Stomach (tissue), 9 donors: Measurements from ENCODE around the gene NBPF1. TPM values are rescaled to one million over a fixed set of nuclear protein-coding genes. Genes with fewer than 3 reads are reported as not detected.
"Not testable (repeated sequence)": the region's sequence is repeated elsewhere in the genome, so short reads cannot be mapped to it uniquely, and the experiment has no call there.

Experiments
- DNase-seq, 2 donors: peaks; one replicate each; pipeline versions ENCODE4 v3.0.0 to v3.0.0-alpha.2; 2013 to 2019
- H3K27ac ChIP-seq, 5 donors: fragments of 200-600 bp in 4 of 5; sonication (generic) in 4 of 5; one replicate each; pipeline ENCODE4 v1.5.1; 2013 to 2019; ENCODE audit warnings: mild to moderate bottlenecking in 1 of 5, moderate library complexity in 1 of 5
- H3K27me3 ChIP-seq, 3 donors: fragments of 200-600 bp; sonication (generic); one replicate each; pipeline ENCODE4 v1.5.1; 2017 to 2019; ENCODE audit warnings: mixed run types in 1 of 3
- H3K36me3 ChIP-seq, 4 donors: fragments of 200-600 bp; sonication (generic); 1 replicate in 3 of 4; 2 replicates in 1 of 4; pipeline ENCODE4 v1.5.1; 2016 to 2019
- H3K4me1 ChIP-seq, 4 donors: fragments of 200-600 bp; sonication (generic); one replicate each; pipeline ENCODE4 v1.5.1; 2016 to 2019
- H3K4me3 ChIP-seq, 4 donors: fragments of 200-600 bp; sonication (generic) in 3 of 4; one replicate each; pipeline ENCODE4 v1.5.1; 2016 to 2019; ENCODE audit warnings: mild to moderate bottlenecking in 1 of 4
- H3K9me3 ChIP-seq, 4 donors: fragments of 200-600 bp; sonication (generic); one replicate each; pipeline ENCODE4 v1.5.1; 2016 to 2019
- WGBS, 5 donors: extraction: QIAGEN DNeasy Blood & Tissue Kit in 3 of 5; methylation state at CpG; one replicate each; pipeline versions ENCODE4 v1.1.5 to v1.1.7; 2013 to 2018; 5-methylcytosine and 5-hydroxymethylcytosine counted together
- intact Hi-C: fragments of 100-400 bp; cut with DNase I; formaldehyde crosslinking; loops from one replicate; pipeline ENCODE4 v1.15.1; 2023; ENCODE audit warnings: low total_unique reads
- polyA plus RNA-seq, 3 donors: library from polyadenylated mRNA; stranded (reverse); fragments of 200-250 nt; gene quantifications; one replicate each; pipeline ENCODE4 v1.2.3, GENCODE V29; 2013
- total RNA-seq, 5 donors: library from RNA; depleted of rRNA; stranded (reverse); fragments of >200 nt; gene quantifications; one replicate each; pipeline versions ENCODE4 v1.1.0 to v1.2.3, GENCODE V29; 2014 to 2016
- donor health status: healthy with polysubstance abuse.
- donor health status: Bipolar disorder and iron deficiency.
- donor health status: healthy.

NBPF1 gene
- total and polyA plus RNA-seq, 8 donors, result 3.3 to 66.6 (median 23.8) TPM

DNA sequence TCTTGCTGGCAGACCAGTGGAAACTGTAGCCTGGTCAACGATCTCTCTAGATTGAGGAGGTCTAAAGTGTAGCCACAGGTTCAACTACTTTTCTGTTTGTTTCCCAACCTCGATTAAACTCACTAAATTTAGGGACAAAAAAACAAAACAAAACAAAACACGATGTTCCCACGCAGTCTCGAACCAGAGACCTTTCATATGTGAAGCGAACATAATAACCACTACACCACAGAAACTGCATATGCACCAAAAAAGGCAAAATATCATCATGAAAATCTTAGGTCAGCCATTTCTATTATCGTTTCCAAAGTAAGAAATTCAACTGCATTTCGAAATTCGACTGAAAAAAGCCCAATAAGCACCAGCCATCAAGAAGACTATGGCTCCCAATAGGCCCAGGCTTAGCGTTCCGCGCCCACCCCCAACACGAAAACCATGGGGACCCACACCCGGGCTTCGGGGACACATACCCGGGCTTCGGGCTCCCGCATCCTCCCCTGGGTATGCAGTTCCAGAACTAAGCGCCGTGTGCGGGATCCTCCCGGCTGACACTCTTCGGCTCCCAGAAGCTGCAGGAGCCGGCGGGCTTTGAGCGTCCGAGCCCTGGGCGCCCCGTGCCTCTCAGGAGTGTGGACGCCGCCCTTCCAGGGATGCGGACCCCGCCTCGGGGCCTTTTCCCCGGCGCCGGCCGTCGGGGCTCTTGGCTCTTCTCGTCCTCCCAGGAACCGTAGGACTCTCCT is 65.7 kb downstream of the NBPF1 start:
- intact Hi-C loops, H3K4me3 ChIP-seq, H3K9me3 ChIP-seq, H3K27me3 ChIP-seq, H3K36me3 ChIP-seq, H3K27ac ChIP-seq, DNase-seq, H3K4me1 ChIP-seq: not testable (repeated sequence)
- WGBS, 5 donors, result 42 to 80% (median 57%) methylated on average over 2 to 26 of the region's 41 CpGs; no CpG with 5 or more reads in 1 of the 5 donors

DNA sequence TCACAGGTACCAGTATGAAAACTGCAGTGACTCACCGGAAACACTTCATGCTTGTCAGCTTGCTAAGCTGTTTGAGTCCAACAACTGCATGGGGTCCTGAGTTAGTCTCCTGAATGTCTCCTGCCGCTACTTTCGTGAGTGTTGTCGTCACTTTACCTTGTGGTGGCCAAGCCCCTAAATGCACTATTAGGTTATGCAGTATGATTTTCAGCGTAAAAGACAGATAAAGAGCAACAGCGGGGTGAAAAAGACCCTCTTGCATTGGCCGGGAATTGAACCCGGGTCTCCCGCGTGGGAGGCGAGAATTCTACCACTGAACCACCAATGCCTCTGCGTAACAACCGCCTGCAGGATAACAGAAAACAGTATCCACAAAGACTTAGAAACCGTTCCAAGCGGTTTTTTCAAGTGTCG is 67.7 kb downstream of the NBPF1 start:
- intact Hi-C loops, DNase-seq, H3K27ac ChIP-seq, H3K27me3 ChIP-seq, H3K36me3 ChIP-seq, H3K9me3 ChIP-seq, H3K4me1 ChIP-seq, H3K4me3 ChIP-seq: not testable (repeated sequence)
- 37 to 54% (median 40%) methylated on average over 12 of the region's 16 CpGs for WGBS, 5 donors

DNA sequence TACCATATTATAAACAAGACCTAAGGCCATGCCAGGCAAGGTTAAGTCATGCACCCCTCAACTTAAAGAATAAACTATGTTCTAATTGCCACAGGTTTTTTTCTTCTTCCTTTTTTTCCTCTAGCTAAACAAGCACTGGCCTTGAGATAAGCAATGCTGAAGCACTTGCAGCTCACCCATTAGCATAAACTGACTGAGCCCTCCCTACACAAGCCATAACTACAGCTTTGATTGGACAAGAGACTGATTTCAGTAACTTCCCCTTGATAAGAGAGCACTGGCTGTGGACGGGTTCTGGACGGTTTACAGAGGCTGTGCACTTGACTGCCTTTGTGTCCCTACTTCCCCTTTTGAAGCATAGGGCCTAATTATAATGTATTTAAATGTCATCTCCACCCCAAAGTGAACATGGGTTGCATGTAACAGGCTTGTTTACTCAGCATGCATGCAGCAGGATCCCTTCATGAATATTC is 72.9 kb downstream of the NBPF1 start:
- intact Hi-C loops, H3K4me3 ChIP-seq, H3K27ac ChIP-seq, H3K36me3 ChIP-seq, H3K4me1 ChIP-seq, H3K9me3 ChIP-seq: not testable (repeated sequence)
- DNase-seq, result peak in 1 of 2 donors; percentile 42
- peaks cover 0 to 20% (median 6%) of the 10 kb centered on the region in 3 donors for H3K27me3 ChIP-seq
- WGBS, 5 donors, result 4 to 20% (median 18%) methylated on average over 1 to 2 of the region's 2 CpGs; no CpG with 5 or more reads in 2 of the 5 donors

DNA sequence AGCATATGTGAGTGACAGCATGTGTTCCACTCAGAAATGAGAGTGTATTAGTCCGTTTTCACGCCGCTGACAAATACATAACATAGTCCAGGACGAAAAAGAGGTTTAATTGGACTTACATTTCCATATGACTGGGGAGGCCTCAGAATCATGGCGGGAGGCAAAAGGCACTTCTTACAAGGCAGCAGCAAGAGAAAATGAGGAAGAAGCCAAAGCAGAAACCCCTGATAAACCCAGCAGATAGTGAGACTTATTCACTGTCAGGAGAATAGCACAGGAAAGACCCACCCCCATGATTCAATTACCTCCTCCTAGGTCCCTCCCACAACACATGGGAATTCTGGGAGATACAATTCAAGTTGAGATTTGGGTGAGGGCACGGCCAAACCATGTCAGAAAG is 75.8 kb downstream of the NBPF1 start:
- H3K27ac ChIP-seq, H3K4me3 ChIP-seq, intact Hi-C loops, H3K9me3 ChIP-seq, DNase-seq, H3K36me3 ChIP-seq: not testable (repeated sequence)
- peaks cover 5 to 13% (median 8%) of the 10 kb centered on the region in 4 donors for H3K4me1 ChIP-seq
- H3K27me3 ChIP-seq, result peaks cover 0 to 35% (median 18%) of the 10 kb centered on the region in 3 donors
- WGBS, 5 donors, result 74 to 94% (median 83%) methylated on average over 2 to 5 of the region's 6 CpGs

- DNase-seq, H3K27ac ChIP-seq, H3K4me3 ChIP-seq, H3K36me3 ChIP-seq, intact Hi-C loops, H3K9me3 ChIP-seq: not testable (repeated sequence)
- 82 to 86% (median 84%) methylated on average over 14 to 15 of the region's 15 CpGs for WGBS, 5 donors
- H3K27me3 ChIP-seq, result peaks cover 0 to 43% (median 23%) of the 10 kb centered on the region in 3 donors
- H3K4me1 ChIP-seq, result peaks cover 5 to 13% (median 8%) of the 10 kb centered on the region in 4 donors
Observed at GRCh38 chr1:16536796-16537195, 76.6 kb downstream of the NBPF1 start.

DNA sequence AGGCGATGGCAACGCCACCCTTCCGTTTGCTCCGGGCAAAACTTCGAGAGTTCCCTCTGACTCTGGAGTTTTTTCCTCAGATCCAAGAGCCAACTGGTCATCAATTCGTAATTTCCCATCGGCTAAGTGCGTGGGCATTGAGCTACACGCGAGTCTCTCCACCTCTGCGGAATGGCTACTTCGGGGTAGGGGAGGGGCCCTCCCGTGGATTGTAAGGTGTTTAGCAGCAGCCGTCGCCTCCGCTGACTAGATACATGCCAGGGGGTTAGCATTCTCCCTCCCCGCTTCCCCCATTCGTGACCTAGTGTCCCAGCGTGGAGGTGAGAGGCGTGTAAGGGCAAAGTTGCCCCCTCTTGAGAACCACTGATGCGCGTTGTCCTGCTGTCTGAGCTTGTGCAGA is 77.5 kb downstream of the NBPF1 start:
- intact Hi-C loops, H3K27ac ChIP-seq, H3K9me3 ChIP-seq, DNase-seq, H3K36me3 ChIP-seq: not testable (repeated sequence)
- 53 to 75% (median 69%) methylated on average over 13 to 22 of the region's 22 CpGs for WGBS, 5 donors
- Histone ChIP-seq H3K4me3 (peak overlapping the region in 1 of 4 donors; percentile 39), H3K4me1 (peaks cover 5 to 13% (median 8%) of the 10 kb centered on the region in 4 donors), H3K27me3 (peaks cover 0 to 50% (median 23%) of the 10 kb centered on the region in 3 donors)

- peak in 1 of 2 donors; percentile 31 for DNase-seq
- peaks cover 5 to 13% (median 8%) of the 10 kb centered on the region in 4 donors for H3K4me1 ChIP-seq
- H3K4me3 ChIP-seq, result peak overlapping the region in 3 of 4 donors; percentile 3 to 39 (median 7)
- H3K27ac ChIP-seq, H3K36me3 ChIP-seq, H3K9me3 ChIP-seq, intact Hi-C loops: not testable (repeated sequence)
- peaks cover 0 to 50% (median 23%) of the 10 kb centered on the region in 3 donors for H3K27me3 ChIP-seq
- WGBS, 5 donors, result 15 to 52% (median 30%) methylated on average over 17 to 34 of the region's 34 CpGs
Observed at GRCh38 chr1:16535487-16535886, 77.9 kb downstream of the NBPF1 start.

DNA sequence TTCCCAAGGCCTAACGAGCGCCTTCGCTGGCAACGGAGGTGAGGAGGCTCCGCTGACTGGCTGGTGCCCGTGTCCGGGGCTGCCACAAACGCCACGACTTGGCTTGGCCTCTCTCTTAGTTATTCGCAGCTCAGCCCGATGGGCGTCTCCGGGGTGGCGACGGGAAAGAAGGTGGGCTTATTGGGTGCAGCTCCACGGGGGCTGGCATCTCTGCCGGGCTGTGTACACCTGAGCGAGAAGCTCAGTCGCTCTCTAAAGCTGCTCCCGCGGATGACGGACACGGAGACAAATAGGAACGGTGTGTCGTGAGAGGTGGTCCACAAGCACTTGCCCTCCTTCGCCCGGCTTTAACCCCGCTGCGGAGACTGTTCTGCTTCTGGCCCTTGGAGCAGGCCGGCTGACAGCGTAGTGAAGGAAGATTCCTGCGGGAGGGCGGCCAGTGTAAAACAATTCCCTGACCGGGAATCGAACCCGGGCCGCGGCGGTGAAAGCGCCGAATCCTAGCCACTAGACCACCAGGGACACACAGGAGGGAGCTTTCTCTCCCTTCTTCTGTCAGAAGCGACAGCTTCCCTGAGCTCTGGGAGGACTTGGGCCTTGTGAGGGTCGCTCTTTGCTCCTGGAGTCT is 78.4 kb downstream of the NBPF1 start:
- Histone ChIP-seq H3K4me1 (peaks cover 5 to 13% (median 8%) of the 10 kb centered on the region in 4 donors), H3K4me3 (peak overlapping the region in 3 of 4 donors; percentile 3 to 39 (median 7)), H3K27me3 (peaks cover 0 to 50% (median 23%) of the 10 kb centered on the region in 3 donors)
- H3K36me3 ChIP-seq, H3K27ac ChIP-seq, intact Hi-C loops, H3K9me3 ChIP-seq: not testable (repeated sequence)
- DNase-seq, result peak in 1 of 2 donors; percentile 55
- 9 to 33% (median 18%) methylated on average over 21 to 34 of the region's 43 CpGs for WGBS, 5 donors

- peak overlapping the region in 2 of 4 donors; percentile 7 to 39 for H3K4me3 ChIP-seq
- DNase-seq, H3K9me3 ChIP-seq, H3K27ac ChIP-seq, intact Hi-C loops, H3K36me3 ChIP-seq: not testable (repeated sequence)
- peaks cover 0 to 50% (median 23%) of the 10 kb centered on the region in 3 donors for H3K27me3 ChIP-seq
- 10 to 32% (median 16%) methylated on average over 24 to 42 of the region's 44 CpGs for WGBS, 5 donors
- H3K4me1 ChIP-seq, result peaks cover 5 to 13% (median 8%) of the 10 kb centered on the region in 4 donors
Observed at GRCh38 chr1:16534239-16534828, 79.0 kb downstream of the NBPF1 start.

DNA sequence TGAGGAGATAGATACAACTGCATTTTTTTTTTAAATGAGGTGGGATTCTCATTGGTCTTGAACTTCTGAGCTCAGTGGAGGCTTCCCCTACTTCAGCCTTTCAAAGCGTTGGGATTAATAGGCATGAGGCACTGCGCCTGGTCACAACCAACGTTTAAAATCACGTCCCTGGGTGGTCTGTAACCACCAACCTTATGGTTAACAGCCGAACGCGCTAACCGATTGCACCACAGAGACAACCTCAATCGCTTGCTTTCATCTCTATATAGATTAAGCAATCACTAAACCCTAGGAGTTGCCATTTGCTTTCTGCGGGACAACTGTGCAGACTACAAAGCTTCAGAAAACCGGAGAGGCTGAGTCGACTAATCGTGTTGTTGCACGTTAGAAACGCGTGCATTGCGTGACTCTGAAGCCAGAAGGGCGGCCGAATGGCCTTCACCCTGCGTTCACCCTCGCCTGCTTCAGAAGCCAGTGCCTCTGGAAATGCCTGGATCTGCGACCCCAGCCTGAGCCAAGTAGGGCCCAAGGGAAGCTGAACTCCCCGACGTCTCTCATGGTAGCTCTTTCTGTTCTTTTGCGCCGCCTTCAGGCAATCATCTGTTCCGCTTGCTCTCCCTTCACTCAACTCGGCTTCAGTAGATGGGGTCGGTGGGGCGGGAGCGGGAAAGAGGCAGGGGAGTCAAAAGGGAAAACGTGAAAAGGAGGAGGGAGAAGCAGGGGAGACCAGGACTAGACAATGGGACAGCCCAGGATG is 81.0 kb downstream of the NBPF1 start:
- H3K36me3 ChIP-seq, H3K9me3 ChIP-seq, intact Hi-C loops, H3K4me3 ChIP-seq, DNase-seq, H3K27ac ChIP-seq: not testable (repeated sequence)
- peaks cover 5 to 13% (median 8%) of the 10 kb centered on the region in 4 donors for H3K4me1 ChIP-seq
- H3K27me3 ChIP-seq, result peaks cover 0 to 50% (median 23%) of the 10 kb centered on the region in 3 donors
- WGBS, 5 donors, result 25 to 52% (median 40%) methylated on average over 12 to 28 of the region's 32 CpGs

DNA sequence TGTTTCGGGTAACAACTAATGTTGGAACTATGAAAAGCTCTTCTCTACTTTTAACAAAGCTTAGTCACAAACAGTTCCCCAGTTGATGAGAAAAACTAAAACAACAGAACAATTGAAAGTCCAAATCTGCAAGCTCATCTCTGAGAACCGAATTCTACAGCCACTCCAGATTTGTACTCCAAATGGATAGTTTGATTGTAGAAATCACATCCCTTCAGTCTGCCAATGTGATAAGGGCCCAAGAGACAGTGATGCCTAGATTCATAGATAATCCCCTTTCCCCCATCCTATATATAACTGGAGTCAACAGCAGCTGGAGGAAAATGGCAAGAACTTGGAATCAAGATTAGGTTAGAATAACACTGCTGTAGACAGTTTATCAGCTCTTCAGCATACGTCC is 85.0 kb downstream of the NBPF1 start:
- DNase-seq, intact Hi-C loops, H3K36me3 ChIP-seq, H3K4me3 ChIP-seq, H3K4me1 ChIP-seq, H3K27ac ChIP-seq, H3K9me3 ChIP-seq: not testable (repeated sequence)
- H3K27me3 ChIP-seq, result peaks cover 0 to 19% (median 6%) of the 10 kb centered on the region in 3 donors
- 71 to 84% (median 79%) methylated on average over 3 of the region's 3 CpGs for WGBS, 5 donors
